Left lung (tissue), 14 donors: ENCODE measurements around the gene NRAP. TPM values are rescaled to one million over a fixed set of nuclear protein-coding genes. Genes with fewer than 3 reads are reported as not detected.

ENCODE experiments used
- ATAC-seq: fragments of 200-7000 bp; cut with Tn5 transposase; one replicate; pipeline ENCODE4 v1.9.1; 2020; ENCODE audit warnings: moderate library complexity
- DNase-seq, 4 donors: peaks; one replicate each; pipeline ENCODE4 v3.0.0-alpha.2; 2013 to 2020
- H3K27ac ChIP-seq, 2 donors: fragments of 200-600 bp; sonication (generic) in 1 of 2; one replicate each; pipeline versions ENCODE4 v1.5.0 to v1.8.0; 2020 to 2021
- H3K27me3 ChIP-seq, 2 donors: fragments of 200-600 bp; sonication (generic) in 1 of 2; one replicate each; pipeline versions ENCODE4 v1.5.0 to v1.8.0; 2020 to 2021
- H3K36me3 ChIP-seq, 2 donors: fragments of 200-600 bp; sonication (generic) in 1 of 2; one replicate each; pipeline versions ENCODE4 v1.5.0 to v1.8.0; 2020 to 2021
- H3K4me1 ChIP-seq, 2 donors: fragments of 200-600 bp; one replicate each; pipeline ENCODE4 v1.8.0; 2021
- H3K4me3 ChIP-seq, 2 donors: fragments of 200-600 bp; sonication (generic) in 1 of 2; one replicate each; pipeline versions ENCODE4 v1.5.0 to v1.8.0; 2020 to 2021; ENCODE audit warnings: mild to moderate bottlenecking in 1 of 2
- H3K9me3 ChIP-seq, 2 donors: fragments of 200-600 bp; sonication (generic) in 1 of 2; one replicate each; pipeline versions ENCODE4 v1.5.0 to v1.8.0; 2020 to 2021
- intact Hi-C, 2 donors: fragments of 100-400 bp; cut with DNase I; formaldehyde crosslinking; loops; one replicate each; pipeline versions ENCODE4 v1.11.2 to v1.14.2; 2022
- long read RNA-seq, 12 donors: library from polyadenylated mRNA in 2 of 12; unstranded in 2 of 12; transcript quantifications; one replicate each; pipeline ENCODE4 v2.0.0 and lab custom pipeline, GENCODE V29; 2019 to 2026
- polyA plus RNA-seq, 6 donors: library from polyadenylated mRNA; unstranded; fragments of 120-200 nt; gene quantifications; one replicate each; pipeline ENCODE4 v1.2.1, GENCODE V29; 2013; ENCODE audit not compliant: insufficient read length in 6 of 6
- total RNA-seq, 2 donors: library from RNA; stranded (reverse); fragmentation: NEBNext Ultra II Directional; extraction: Animal tissue kit (Norgen Biotek cat#: 25700); gene quantifications; one replicate each; pipeline ENCODE4 v1.2.1, GENCODE V29; 2021
- TF ChIP-seq, protein P1 (sequence below), 2 donors: fragments of 200-600 bp; sonication (generic) in 1 of 2; IDR thresholded peaks; one replicate each; pipeline versions ENCODE4 v1.5.0 to v1.8.0; 2021; ENCODE audit warnings: antibody characterized with exemption in 2 of 2
- donor health status: DM: no; HTN: yes; CAD: no.
- donor health status: DM: no; HTN: no; CAD: no.

NRAP gene, protein sequence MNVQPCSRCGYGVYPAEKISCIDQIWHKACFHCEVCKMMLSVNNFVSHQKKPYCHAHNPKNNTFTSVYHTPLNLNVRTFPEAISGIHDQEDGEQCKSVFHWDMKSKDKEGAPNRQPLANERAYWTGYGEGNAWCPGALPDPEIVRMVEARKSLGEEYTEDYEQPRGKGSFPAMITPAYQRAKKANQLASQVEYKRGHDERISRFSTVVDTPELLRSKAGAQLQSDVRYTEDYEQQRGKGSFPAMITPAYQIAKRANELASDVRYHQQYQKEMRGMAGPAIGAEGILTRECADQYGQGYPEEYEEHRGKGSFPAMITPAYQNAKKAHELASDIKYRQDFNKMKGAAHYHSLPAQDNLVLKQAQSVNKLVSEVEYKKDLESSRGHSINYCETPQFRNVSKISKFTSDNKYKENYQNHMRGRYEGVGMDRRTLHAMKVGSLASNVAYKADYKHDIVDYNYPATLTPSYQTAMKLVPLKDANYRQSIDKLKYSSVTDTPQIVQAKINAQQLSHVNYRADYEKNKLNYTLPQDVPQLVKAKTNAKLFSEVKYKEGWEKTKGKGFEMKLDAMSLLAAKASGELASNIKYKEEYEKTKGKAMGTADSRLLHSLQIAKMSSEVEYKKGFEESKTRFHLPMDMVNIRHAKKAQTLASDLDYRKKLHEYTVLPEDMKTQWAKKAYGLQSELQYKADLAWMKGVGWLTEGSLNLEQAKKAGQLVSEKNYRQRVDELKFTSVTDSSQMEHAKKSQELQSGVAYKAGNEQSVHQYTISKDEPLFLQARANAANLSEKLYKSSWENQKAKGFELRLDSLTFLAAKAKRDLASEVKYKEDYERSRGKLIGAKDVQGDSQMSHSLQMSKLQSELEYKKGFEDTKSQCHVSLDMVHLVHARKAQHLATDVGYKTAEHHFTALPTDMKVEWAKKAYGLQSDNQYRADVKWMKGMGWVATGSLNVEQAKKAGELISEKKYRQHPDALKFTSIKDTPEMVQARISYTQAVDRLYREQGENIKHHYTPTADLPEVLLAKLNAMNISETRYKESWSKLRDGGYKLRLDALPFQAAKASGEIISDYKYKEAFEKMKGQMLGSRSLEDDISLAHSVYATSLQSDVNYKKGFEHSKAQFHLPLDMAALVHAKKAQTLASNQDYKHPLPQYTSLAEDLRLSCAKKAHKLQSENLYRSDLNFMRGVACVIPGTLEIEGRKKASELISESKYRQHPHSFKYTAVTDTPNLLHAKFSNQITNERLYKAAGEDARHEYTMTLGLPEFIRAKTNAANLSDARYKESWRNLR (N-terminal part only)
- total RNA-seq (under 1 TPM; 0.09 to 0.26 TPM), polyA plus RNA-seq (under 1 TPM in 2 of 6 donors, not detected in 4; 0.03 to 0.06 TPM)
- long read RNA-seq, donor 1 = 0 reads
- long read RNA-seq, donor 2 = 0 reads
- long read RNA-seq, donor 3 = 0 reads
- long read RNA-seq, donor 4 = 0 reads
- long read RNA-seq, donor 5 = 0 reads
- long read RNA-seq, donor 6 = 0 reads
- long read RNA-seq, donor 7 = 0 reads
- long read RNA-seq, donor 8 = 0 reads
- long read RNA-seq, donor 9 = 0 reads
- long read RNA-seq, donor 10 = 0 reads
- long read RNA-seq, donor 11 = 0 reads
- long read RNA-seq, donor 12 = 0 reads

DNA sequence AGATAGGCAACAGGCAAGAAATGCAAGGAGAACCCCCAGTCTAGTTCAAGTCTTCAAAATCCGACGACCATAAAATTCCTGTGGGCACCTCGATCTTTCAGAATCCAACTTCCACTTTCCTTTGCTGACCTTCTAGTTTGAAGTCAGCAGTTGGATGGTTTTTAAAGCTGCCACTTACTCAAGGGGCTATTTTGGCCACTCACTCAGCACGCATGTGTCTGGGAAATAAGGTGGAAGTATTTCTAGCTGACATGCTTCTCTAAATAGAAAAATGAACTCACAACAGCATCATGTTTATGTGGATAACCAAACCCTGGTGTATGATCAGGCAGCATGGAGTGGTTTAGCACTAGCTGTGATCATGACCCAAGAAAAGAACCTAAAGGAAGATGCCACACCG, at the start of gene NRAP:
Gene NRAP (minus strand): TSS at position 134 of the 400 bp plus-strand sequence. CDS start 159 bp downstream, outside the sequence.
- DNase-seq = no peak
- intact Hi-C loops = no loop called here
- no peak for ATAC-seq
- no peaks in the 10 kb centered on the region for H3K9me3 ChIP-seq
- no peak within 1 kb of the TSS for H3K4me3 ChIP-seq
- no peaks in the 10 kb centered on the region for H3K36me3 ChIP-seq
- H3K27me3 ChIP-seq = no peaks in the 10 kb centered on the region
- no peaks in the 10 kb centered on the region for H3K4me1 ChIP-seq
- no peak within 1 kb of the TSS for H3K27ac ChIP-seq
- TF ChIP-seq, protein P1, sequence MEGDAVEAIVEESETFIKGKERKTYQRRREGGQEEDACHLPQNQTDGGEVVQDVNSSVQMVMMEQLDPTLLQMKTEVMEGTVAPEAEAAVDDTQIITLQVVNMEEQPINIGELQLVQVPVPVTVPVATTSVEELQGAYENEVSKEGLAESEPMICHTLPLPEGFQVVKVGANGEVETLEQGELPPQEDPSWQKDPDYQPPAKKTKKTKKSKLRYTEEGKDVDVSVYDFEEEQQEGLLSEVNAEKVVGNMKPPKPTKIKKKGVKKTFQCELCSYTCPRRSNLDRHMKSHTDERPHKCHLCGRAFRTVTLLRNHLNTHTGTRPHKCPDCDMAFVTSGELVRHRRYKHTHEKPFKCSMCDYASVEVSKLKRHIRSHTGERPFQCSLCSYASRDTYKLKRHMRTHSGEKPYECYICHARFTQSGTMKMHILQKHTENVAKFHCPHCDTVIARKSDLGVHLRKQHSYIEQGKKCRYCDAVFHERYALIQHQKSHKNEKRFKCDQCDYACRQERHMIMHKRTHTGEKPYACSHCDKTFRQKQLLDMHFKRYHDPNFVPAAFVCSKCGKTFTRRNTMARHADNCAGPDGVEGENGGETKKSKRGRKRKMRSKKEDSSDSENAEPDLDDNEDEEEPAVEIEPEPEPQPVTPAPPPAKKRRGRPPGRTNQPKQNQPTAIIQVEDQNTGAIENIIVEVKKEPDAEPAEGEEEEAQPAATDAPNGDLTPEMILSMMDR (IDR thresholded peaks at IDR 0.05) = no peak

DNA sequence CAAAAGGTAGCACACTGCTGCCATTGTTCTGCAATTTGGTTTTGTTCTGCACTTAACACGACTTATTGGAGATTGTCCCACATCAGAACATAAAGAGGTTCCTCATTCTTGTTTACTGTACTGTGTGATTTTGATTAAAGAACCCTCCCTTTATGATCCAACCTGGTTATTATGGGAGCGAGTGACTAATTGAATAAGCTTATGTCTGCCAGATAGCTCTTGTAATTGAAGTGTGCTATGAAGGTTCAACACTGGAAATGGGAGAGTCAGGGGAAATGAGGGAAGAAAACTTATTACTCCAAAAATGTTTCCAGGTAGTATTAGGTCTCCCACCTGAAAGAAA, 49.8 kb upstream of the NRAP start:
- H3K27me3 ChIP-seq = no peaks in the 10 kb centered on the region
- DNase-seq (no peak), ATAC-seq (no peak)
- TF ChIP-seq, protein P1 (IDR thresholded peaks at IDR 0.05) = no peak
- no peak overlapping the region for H3K27ac ChIP-seq
- H3K4me3 ChIP-seq = no peak overlapping the region
- peaks cover 0 to 14% of the 10 kb centered on the region in 2 donors for H3K36me3 ChIP-seq
- H3K4me1 ChIP-seq = peaks cover 4 to 7% of the 10 kb centered on the region in 2 donors
- H3K9me3 ChIP-seq = no peaks in the 10 kb centered on the region
- intact Hi-C loops = loop anchor here in 1 of 2 donors (10.0 kb wide), 1 partner anchor 391 kb away; no protein-coding TSS in a partner anchor

DNA sequence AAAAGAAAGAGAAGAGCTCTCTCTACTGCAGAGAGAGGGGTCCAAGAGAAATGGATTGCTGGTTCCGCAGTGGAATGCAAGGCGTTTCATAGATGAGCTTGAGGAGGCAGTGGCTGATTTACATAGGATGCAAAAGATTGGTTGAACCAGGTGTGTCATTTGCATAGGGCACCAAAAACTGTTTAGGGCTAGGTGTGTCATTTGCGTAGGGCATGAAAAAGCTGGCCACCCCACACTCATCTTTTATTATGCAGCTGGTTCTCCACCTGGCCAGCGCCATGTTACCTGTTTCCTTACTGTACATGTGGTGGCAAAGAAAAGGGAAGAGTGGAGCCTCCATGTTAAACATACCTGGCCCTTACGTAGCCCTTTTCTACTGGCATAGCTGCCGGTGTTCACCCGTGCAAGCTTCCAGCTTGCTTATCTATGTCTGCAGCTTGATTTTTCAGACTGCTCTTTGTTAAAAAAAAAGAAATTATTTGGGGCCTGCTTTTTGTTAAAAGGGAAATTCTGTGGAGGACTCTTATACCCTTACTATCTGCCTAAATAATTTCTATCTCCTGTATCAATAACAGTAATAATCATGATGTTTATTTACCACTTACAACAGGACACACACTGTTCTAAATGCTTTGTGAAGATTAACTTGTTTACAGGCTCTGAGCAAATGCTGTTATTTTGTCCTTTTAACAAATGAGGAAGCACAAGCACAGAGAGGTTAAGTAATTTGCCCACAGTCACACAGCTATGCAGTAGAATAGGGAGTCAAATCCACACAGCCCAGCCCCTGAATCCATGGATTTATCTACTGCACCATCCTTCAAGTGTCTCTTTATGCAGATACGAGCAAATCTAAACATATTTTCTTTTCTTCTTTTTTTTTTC, 49.2 kb upstream of the NRAP start:
- intact Hi-C loops = loop anchor here in 1 of 2 donors (10.0 kb wide), 1 partner anchor 392 kb away; no protein-coding TSS in a partner anchor
- H3K4me1 ChIP-seq = peaks cover 4 to 7% of the 10 kb centered on the region in 2 donors
- TF ChIP-seq, protein P1 (IDR thresholded peaks at IDR 0.05) = no peak
- no peaks in the 10 kb centered on the region for H3K9me3 ChIP-seq
- no peaks in the 10 kb centered on the region for H3K27me3 ChIP-seq
- no peak overlapping the region for H3K27ac ChIP-seq
- peaks cover 0 to 14% of the 10 kb centered on the region in 2 donors for H3K36me3 ChIP-seq
- no peak for DNase-seq
- ATAC-seq = no peak
- no peak overlapping the region for H3K4me3 ChIP-seq

DNA sequence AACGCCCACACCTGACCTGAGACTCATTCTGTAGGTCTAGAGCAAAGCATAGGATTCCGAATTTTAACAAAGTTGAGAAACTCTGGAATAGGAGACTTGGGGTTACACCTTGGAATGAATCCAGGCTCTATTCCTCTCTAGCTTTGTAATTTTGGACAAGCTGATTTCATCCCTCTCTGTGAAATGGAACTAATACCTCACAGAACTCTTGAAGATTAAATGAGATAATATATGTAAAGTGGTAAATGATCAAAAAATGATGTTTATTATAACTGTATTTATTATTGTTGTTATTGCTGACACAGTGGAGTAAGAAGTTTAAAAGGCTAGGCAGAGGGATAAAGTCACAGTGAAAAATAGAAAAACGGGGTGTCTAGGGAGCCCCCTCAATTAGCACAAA, 48.2 kb upstream of the NRAP start:
- Histone ChIP-seq H3K36me3 (peaks cover 0 to 11% of the 10 kb centered on the region in 2 donors), H3K27me3 (no peaks in the 10 kb centered on the region), H3K4me1 (peaks cover 9 to 17% of the 10 kb centered on the region in 2 donors), H3K9me3 (no peaks in the 10 kb centered on the region), H3K4me3 (no peak overlapping the region), H3K27ac (no peak overlapping the region)
- intact Hi-C loops = loop anchor here in 1 of 2 donors (10.0 kb wide), 1 partner anchor 393 kb away; no protein-coding TSS in a partner anchor
- DNase-seq = no peak
- TF ChIP-seq, protein P1 (IDR thresholded peaks at IDR 0.05) = no peak
- no peak for ATAC-seq
